Uterus (tissue), 4 donors: ENCODE results near the gene STAU1. TPM values are rescaled to one million over a fixed set of nuclear protein-coding genes. Genes with fewer than 3 reads are reported as not detected.
"Not testable (repeated sequence)": the region's sequence is repeated elsewhere in the genome, so short reads cannot be mapped to it uniquely, and the experiment has no call there.

ENCODE experiments used
- DNase-seq, 2 donors: peaks; one replicate each; pipeline ENCODE4 v3.0.0-alpha.2; 2019 to 2020
- H3K27ac ChIP-seq, 2 donors: fragments of 200-600 bp; sonication (generic); 1 replicate in 1 of 2; 2 replicates in 1 of 2; pipeline ENCODE4 v1.5.1; 2016 to 2018
- H3K27me3 ChIP-seq, 2 donors: fragments of 200-600 bp; sonication (generic); one replicate each; pipeline ENCODE4 v1.5.1; 2018 to 2019; ENCODE audit warnings: control low read depth in 1 of 2
- H3K36me3 ChIP-seq, 2 donors: fragments of 200-600 bp; sonication (generic); one replicate each; pipeline ENCODE4 v1.5.1; 2019; ENCODE audit warnings: control low read depth in 1 of 2
- H3K4me1 ChIP-seq, 2 donors: fragments of 200-600 bp; sonication (generic); one replicate each; pipeline ENCODE4 v1.5.1; 2018 to 2019; ENCODE audit warnings: control low read depth in 1 of 2
- H3K4me3 ChIP-seq, 2 donors: fragments of 200-600 bp; sonication (generic); 1 replicate in 1 of 2; 2 replicates in 1 of 2; pipeline ENCODE4 v1.5.1; 2018 to 2019; ENCODE audit warnings: mild to moderate bottlenecking in 1 of 2
- H3K9me3 ChIP-seq, 2 donors: fragments of 200-600 bp; sonication (generic); one replicate each; pipeline ENCODE4 v1.5.1; 2019; ENCODE audit warnings: control low read depth in 1 of 2
- POLR2A ChIP-seq, 2 donors: fragments of 450-650 bp; IDR thresholded peaks; one replicate each; pipeline ENCODE4 v1.6.1; 2016; ENCODE audit warnings: antibody characterized with exemption in 2 of 2, mild to moderate bottlenecking in 1 of 2, moderate library complexity in 1 of 2
- intact Hi-C: fragments of 100-400 bp; cut with DNase I; formaldehyde crosslinking; loops from one replicate; pipeline ENCODE4 v1.15.1; 2023; ENCODE audit warnings: low total_unique reads
- total RNA-seq, 4 donors: library from RNA; depleted of rRNA in 3 of 4; stranded (reverse); fragments of >200 nt in 3 of 4; gene quantifications; one replicate each; pipeline versions ENCODE4 v1.1.0 to v1.2.4, GENCODE V29; 2014 to 2023
- TF ChIP-seq, protein P1 (sequence below), 4 experiments: fragments of 200-600 bp in 2 of 4; fragments of 450-650 bp in 2 of 4; sonication (generic) in 2 of 4; IDR thresholded peaks; one replicate each; pipeline ENCODE4 v1.5.1; 2016 to 2019; ENCODE audit warnings: antibody characterized with exemption in 4 of 4, mild to moderate bottlenecking in 2 of 4, moderate library complexity in 1 of 4
- donor health status: DM: yes; HTN: yes; CAD: no.

Gene STAU1
- total RNA-seq, 4 donors from 2014 or later = 52.6 to 97.1 (median 73.3) TPM

DNA sequence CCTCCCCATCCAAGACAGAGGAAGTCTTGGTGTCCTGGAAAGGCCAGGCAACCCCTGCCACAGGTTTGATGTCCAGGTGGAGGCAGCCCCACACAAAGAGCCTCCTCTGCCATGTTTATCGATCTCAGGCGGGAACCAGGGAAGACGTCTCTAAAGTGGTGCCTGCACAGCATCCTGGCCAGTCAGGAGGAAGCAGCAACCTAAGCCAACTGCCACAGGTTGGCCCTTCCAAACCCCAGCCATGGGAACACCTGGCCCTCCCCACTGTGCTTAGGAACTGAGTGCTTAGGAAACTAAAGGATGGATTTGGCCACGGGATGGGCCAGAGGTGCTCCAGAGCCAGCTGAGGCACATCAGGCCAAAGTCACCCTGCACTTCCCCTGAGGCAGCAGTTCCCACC is 85.1 kb downstream of the STAU1 start:
- intact Hi-C loops = no loop called here

DNA sequence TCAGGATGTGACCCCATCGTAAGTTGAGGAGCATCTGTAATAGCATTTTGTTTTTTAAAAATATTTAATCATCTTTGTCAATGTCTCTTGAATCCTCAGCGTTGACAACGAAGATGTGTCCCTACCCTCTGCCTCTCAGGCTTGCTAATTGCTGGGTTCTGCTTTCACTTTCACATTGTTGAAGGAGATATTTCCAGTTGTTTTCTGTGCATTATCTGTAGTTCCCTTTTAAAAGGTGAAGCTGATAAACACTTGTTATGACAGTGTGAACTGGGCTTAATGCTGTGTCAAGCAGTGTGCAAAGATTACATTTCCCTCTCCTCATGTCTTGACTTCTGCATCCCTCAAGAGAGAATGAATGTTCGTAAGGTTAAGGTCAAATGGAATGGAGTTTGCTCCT is 87.2 kb downstream of the STAU1 start:
- H3K27ac ChIP-seq = no peak overlapping the region
- DNase-seq = no peak
- TF ChIP-seq POLR2A (IDR thresholded peaks at IDR 0.05) = no peak
- TF ChIP-seq, protein P1, sequence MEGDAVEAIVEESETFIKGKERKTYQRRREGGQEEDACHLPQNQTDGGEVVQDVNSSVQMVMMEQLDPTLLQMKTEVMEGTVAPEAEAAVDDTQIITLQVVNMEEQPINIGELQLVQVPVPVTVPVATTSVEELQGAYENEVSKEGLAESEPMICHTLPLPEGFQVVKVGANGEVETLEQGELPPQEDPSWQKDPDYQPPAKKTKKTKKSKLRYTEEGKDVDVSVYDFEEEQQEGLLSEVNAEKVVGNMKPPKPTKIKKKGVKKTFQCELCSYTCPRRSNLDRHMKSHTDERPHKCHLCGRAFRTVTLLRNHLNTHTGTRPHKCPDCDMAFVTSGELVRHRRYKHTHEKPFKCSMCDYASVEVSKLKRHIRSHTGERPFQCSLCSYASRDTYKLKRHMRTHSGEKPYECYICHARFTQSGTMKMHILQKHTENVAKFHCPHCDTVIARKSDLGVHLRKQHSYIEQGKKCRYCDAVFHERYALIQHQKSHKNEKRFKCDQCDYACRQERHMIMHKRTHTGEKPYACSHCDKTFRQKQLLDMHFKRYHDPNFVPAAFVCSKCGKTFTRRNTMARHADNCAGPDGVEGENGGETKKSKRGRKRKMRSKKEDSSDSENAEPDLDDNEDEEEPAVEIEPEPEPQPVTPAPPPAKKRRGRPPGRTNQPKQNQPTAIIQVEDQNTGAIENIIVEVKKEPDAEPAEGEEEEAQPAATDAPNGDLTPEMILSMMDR (IDR thresholded peaks at IDR 0.05) = no peak
- H3K9me3 ChIP-seq = no peaks in the 10 kb centered on the region
- H3K4me1 ChIP-seq = no peaks in the 10 kb centered on the region
- no peaks in the 10 kb centered on the region for H3K36me3 ChIP-seq
- no peaks in the 10 kb centered on the region for H3K27me3 ChIP-seq
- H3K4me3 ChIP-seq = no peak overlapping the region
- intact Hi-C loops = no loop called here

More for the DNA sequence above, 85.1 kb downstream of the STAU1 start:
- Histone ChIP-seq H3K4me3 (no peak overlapping the region), H3K4me1 (no peaks in the 10 kb centered on the region), H3K27me3 (no peaks in the 10 kb centered on the region), H3K27ac (no peak overlapping the region), H3K36me3 (no peaks in the 10 kb centered on the region), H3K9me3 (no peaks in the 10 kb centered on the region)
- TF ChIP-seq, protein P1 (IDR thresholded peaks at IDR 0.05) = no peak
- no peak for TF ChIP-seq POLR2A (IDR thresholded peaks at IDR 0.05)
- no peak for DNase-seq

DNA sequence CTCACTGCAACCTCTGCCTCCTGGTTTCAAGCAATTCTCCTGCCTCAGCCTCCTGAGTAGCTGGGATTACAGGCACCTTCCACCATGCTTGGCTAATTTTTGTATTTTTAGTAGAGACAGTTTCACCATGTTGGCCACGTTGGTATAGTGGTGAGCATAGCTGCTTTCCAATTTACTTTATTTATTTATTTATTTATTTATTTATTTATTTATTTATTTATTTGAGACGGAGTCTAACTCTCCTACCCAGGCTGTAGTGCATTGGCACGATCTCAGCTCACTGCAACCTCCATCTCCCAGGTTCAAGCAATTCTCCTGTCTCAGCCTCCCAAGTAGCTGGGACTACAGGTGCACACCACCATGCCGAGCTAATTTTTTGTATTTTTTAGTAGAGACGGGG is 87.8 kb downstream of the STAU1 start:
- not testable (repeated sequence) for DNase-seq, H3K36me3 ChIP-seq

DNA sequence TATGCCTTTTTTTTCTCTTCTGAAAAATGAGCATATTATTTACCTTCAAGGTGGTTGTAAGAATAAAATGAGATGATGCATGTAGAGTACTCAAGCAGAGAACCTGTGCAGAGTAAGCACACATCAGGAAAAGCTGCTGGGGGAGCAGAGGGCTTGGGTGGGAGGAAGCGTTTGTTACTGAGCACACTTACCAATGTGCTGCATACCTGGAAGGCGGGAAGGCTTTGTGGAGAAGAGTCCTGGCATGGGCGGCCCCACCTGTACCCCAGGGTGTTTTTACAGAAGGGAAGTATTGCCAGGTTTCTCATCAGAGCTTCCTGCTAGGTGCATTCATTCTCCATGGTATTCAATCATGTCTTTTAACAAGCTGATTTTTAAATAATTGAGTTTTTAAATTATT is 89.1 kb downstream of the STAU1 start:
- Histone ChIP-seq H3K4me1 (no peaks in the 10 kb centered on the region), H3K27ac (no peak overlapping the region), H3K4me3 (no peak overlapping the region), H3K36me3 (no peaks in the 10 kb centered on the region), H3K9me3 (no peaks in the 10 kb centered on the region), H3K27me3 (no peaks in the 10 kb centered on the region)
- no peak for TF ChIP-seq POLR2A (IDR thresholded peaks at IDR 0.05)
- TF ChIP-seq, protein P1 (IDR thresholded peaks at IDR 0.05) = no peak
- DNase-seq = no peak
- intact Hi-C loops = no loop called here

More for the DNA sequence above, 87.8 kb downstream of the STAU1 start:
- intact Hi-C loops, H3K9me3 ChIP-seq, H3K4me3 ChIP-seq, H3K27ac ChIP-seq, H3K4me1 ChIP-seq, H3K27me3 ChIP-seq: not testable (repeated sequence)

DNA sequence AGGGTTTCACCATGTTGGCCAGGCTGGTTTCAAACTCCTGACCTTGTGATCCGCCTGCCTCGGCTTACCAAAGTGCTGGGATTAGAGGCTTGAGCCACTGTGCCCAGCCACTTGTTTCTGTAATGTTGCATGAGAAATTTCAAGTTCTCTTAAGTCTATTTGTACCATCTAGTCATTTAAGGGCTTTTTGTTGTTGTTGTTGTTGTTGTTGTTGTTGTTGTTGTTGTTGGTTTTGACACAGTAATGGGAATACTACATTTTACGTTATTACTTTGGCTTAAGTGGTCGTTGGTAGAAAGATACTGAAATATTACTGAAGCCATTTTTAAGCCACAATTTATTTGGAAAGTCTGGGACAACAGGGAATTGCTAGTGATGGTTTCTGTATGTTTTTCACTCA is 90.0 kb downstream of the STAU1 start:
- Histone ChIP-seq H3K4me1 (no peaks in the 10 kb centered on the region), H3K27ac (no peak overlapping the region), H3K36me3 (no peaks in the 10 kb centered on the region), H3K9me3 (no peaks in the 10 kb centered on the region), H3K27me3 (no peaks in the 10 kb centered on the region), H3K4me3 (no peak overlapping the region)
- TF ChIP-seq POLR2A (IDR thresholded peaks at IDR 0.05) = no peak
- TF ChIP-seq, protein P1 (IDR thresholded peaks at IDR 0.05) = no peak
- no peak for DNase-seq
- intact Hi-C loops = no loop called here

DNA sequence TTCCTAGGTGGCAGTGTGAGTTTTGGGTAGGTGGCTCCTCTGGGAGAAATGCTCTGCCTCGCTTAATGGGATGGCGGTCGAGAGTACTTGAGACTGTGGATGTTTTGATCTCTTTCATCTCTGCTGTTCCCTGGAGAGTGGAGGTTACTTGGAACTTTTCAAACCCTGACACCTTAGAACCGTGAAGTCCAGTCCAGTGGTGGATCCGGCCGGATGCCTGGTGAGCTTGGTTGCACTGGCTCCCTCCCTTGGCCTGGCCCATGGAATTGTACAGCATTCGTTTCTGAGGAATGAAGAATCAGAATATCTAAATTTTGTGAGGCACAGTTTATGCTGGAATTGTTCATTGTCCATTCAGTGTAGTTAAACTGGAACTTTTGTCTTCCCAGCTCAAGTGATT is 91.0 kb downstream of the STAU1 start:
- no peak overlapping the region for H3K27ac ChIP-seq
- TF ChIP-seq, protein P1 (IDR thresholded peaks at IDR 0.05) = no peak
- no peak for TF ChIP-seq POLR2A (IDR thresholded peaks at IDR 0.05)
- H3K9me3 ChIP-seq = no peaks in the 10 kb centered on the region
- no peaks in the 10 kb centered on the region for H3K4me1 ChIP-seq
- no peaks in the 10 kb centered on the region for H3K36me3 ChIP-seq
- no peak overlapping the region for H3K4me3 ChIP-seq
- intact Hi-C loops = no loop called here
- no peaks in the 10 kb centered on the region for H3K27me3 ChIP-seq
- DNase-seq = no peak
